NCI-H1048 (cell line): Measurements from ENCODE around the gene PCED1B.
"Not testable (repeated sequence)": the region's sequence is repeated elsewhere in the genome, so short reads cannot be mapped to it uniquely, and the experiment has no call there.

Source experiments
- DNase-seq: peaks from one replicate; lab custom pipeline; 2025; lab: John Stamatoyannopoulos, UW

PCED1B gene

GRCh38 chr12:47091009-47091408 lies 11.6 kb downstream of the PCED1B start:
- DNase-seq: no peak

GRCh38 chr12:47094804-47095203 lies 15.4 kb downstream of the PCED1B start:
- no peak for DNase-seq

- DNase-seq: no peak
Measured at GRCh38 chr12:47095446-47096236, 16.2 kb downstream of the PCED1B start.

- DNase-seq: no peak
Measured at GRCh38 chr12:47097276-47097896, 18.0 kb downstream of the PCED1B start.

- no peak for DNase-seq
Measured at GRCh38 chr12:47098099-47098498, 18.7 kb downstream of the PCED1B start.

GRCh38 chr12:47099610-47100009 lies 20.2 kb downstream of the PCED1B start:
- DNase-seq: no peak

GRCh38 chr12:47100160-47100559 lies 20.7 kb downstream of the PCED1B start:
- no peak for DNase-seq

GRCh38 chr12:47102406-47102805 lies 23.0 kb downstream of the PCED1B start:
- DNase-seq: no peak

GRCh38 chr12:47102845-47103651 lies 23.6 kb downstream of the PCED1B start:
- no peak for DNase-seq

GRCh38 chr12:47105914-47106674 lies 26.7 kb downstream of the PCED1B start:
- no peak for DNase-seq

- no peak for DNase-seq
Measured at GRCh38 chr12:47107446-47107845, 28.0 kb downstream of the PCED1B start.

GRCh38 chr12:47107926-47108325 lies 28.5 kb downstream of the PCED1B start:
- no peak for DNase-seq

GRCh38 chr12:47110011-47110541 lies 30.7 kb downstream of the PCED1B start:
- no peak for DNase-seq

GRCh38 chr12:47110718-47111391 lies 31.4 kb downstream of the PCED1B start:
- no peak for DNase-seq

GRCh38 chr12:47111392-47111778 lies 32.0 kb downstream of the PCED1B start:
- no peak for DNase-seq

GRCh38 chr12:47111854-47112253 lies 32.4 kb downstream of the PCED1B start:
- DNase-seq: no peak

GRCh38 chr12:47112679-47113078 lies 33.3 kb downstream of the PCED1B start:
- DNase-seq: no peak

- DNase-seq: no peak
Measured at GRCh38 chr12:47114481-47114892, 35.1 kb downstream of the PCED1B start.

- DNase-seq: not testable (repeated sequence)
Measured at GRCh38 chr12:47117305-47117704, 37.9 kb downstream of the PCED1B start.

- DNase-seq: no peak
Measured at GRCh38 chr12:47120736-47121135, 41.3 kb downstream of the PCED1B start.

- no peak for DNase-seq
Measured at GRCh38 chr12:47121146-47121545, 41.7 kb downstream of the PCED1B start.
